ENCODE data around the gene SERPINA12. TPM values are rescaled to one million over a fixed set of nuclear protein-coding genes. Genes with fewer than 3 reads are reported as not detected.

The SERPINA12 gene
- total and polyA plus RNA-seq, 2 of the 13 experiments (the other 11 are each of a cell fraction or from before 2014, with no cell fraction given) = 0.08 TPM; not detected in 1

DNA sequence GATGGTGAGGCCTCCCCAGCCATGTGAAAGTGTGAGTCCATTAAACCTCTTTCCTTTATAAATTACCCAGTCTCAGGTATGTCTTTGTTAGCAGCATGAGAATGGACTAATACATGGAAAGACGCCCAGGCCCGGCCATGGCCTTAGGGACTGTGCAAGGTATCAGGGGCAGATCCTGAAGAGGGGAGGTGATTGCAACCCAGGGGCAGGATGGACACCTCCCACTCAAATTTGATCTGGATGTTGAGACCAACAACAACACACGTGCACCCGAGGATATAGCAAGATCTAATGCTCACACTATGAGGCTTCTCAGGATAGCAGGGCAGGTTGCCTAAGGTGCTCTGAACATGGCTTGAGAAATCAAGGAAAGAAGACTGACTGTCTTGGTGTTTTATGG is 38.5 kb upstream of the SERPINA12 start (continued):
- TF ChIP-seq, protein P1, sequence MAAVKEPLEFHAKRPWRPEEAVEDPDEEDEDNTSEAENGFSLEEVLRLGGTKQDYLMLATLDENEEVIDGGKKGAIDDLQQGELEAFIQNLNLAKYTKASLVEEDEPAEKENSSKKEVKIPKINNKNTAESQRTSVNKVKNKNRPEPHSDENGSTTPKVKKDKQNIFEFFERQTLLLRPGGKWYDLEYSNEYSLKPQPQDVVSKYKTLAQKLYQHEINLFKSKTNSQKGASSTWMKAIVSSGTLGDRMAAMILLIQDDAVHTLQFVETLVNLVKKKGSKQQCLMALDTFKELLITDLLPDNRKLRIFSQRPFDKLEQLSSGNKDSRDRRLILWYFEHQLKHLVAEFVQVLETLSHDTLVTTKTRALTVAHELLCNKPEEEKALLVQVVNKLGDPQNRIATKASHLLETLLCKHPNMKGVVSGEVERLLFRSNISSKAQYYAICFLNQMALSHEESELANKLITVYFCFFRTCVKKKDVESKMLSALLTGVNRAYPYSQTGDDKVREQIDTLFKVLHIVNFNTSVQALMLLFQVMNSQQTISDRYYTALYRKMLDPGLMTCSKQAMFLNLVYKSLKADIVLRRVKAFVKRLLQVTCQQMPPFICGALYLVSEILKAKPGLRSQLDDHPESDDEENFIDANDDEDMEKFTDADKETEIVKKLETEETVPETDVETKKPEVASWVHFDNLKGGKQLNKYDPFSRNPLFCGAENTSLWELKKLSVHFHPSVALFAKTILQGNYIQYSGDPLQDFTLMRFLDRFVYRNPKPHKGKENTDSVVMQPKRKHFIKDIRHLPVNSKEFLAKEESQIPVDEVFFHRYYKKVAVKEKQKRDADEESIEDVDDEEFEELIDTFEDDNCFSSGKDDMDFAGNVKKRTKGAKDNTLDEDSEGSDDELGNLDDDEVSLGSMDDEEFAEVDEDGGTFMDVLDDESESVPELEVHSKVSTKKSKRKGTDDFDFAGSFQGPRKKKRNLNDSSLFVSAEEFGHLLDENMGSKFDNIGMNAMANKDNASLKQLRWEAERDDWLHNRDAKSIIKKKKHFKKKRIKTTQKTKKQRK (IDR thresholded peaks at IDR 0.05; ENCODE audit: low read length) = no peak
- TF ChIP-seq ZNF652 (CRISPR knock-in tag; IDR thresholded peaks at IDR 0.05; ENCODE audit: borderline replicate concordance, low read depth) (no peak), ZNF44 (CRISPR knock-in tag; IDR thresholded peaks at IDR 0.05) (peak; percentile 36), ARID2 (CRISPR knock-in tag; IDR thresholded peaks at IDR 0.05; ENCODE audit: borderline replicate concordance) (no peak)

DNA sequence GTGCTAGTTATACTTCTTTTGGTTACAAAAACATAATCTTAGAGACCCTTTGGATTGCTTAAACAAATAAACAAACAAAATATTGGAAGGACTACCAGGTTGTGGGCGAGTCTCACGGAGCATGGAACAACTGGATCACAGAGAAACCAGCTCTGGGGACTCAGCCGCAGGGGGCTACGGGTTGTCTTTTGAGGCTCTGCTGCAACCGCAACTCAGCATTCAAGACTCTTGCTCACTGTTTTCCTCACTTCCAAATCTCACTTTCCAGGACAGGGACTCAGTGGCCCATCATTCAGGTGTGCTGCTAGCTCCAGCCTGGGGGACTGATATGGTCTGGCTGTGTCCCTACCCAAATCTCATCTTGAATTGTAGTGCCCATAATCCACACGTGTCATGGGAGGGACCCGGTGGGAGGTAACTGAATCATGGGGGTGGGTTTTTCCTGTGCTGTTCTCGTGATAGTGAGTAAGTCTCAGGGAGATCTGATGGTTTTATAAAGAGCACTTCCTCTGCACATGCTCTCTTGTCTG is 37.9 kb upstream of the SERPINA12 start:
- 89% methylated on average over 8 of the region's 8 CpGs for WGBS (ENCODE audit: low lambda C conversion rate)
- Histone ChIP-seq H4K20me1 (ENCODE audit: insufficient read depth, low read length) (no peaks in the 10 kb centered on the region), H3K9ac (ENCODE audit: insufficient read depth, low read depth, low read length) (no peak overlapping the region), H2AFZ (ENCODE audit: low read length) (no peak overlapping the region), H3K4me2 (ENCODE audit: low read depth, low read length) (no peak overlapping the region), H3K27me3 (ENCODE audit: control insufficient read depth in 1 of 2, insufficient read depth in 2 of 2, low read length in 2 of 2) (no peaks in the 10 kb centered on the region), H3K9me3 (ENCODE audit: low read length) (peaks cover 3% of the 10 kb centered on the region), H3K79me2 (ENCODE audit: insufficient read depth, low read length) (no peaks in the 10 kb centered on the region), H3K27ac (ENCODE audit: extremely low read length, insufficient read depth, low read length) (no peak overlapping the region), H3K4me1 (ENCODE audit: insufficient read depth, low read length) (peaks cover 93% of the 10 kb centered on the region), H3K36me3 (replicated peaks in 1 of 2; ENCODE audit: control insufficient read depth in 1 of 2, insufficient read depth in 2 of 2, low read length in 2 of 2) (no peaks in the 10 kb centered on the region), H3K4me3 (replicated peaks in 1 of 3; ENCODE audit: insufficient read depth in 1 of 3, low read depth in 2 of 3, low read length in 3 of 3) (no peak overlapping the region)
- no TSS peak for BruUV-seq (replicated peaks)
- ChIA-PET CTCF (ENCODE audit: low intra/inter-chr PET ratio, low total read pairs) (interaction anchor here (3.1 kb wide), 1 partner anchor 134 kb away, joined by 14 read pairs; no protein-coding TSS in a partner anchor), POLR2A (interaction anchor here (2.5 kb wide), 1 partner anchor 35 kb away, joined by 16 read pairs; the partner anchor contains the start of gene SERPINA5)
- in situ Hi-C loops (cut with HindIII; ENCODE audit: extremely low pct_ligation_motif_present, low pct_unique_long_range_greater_than_20kb) = loop anchor here (5.0 to 10.0 kb wide), 2 partner anchors 120 to 138 kb away; no protein-coding TSS in a partner anchor
- no peak for ATAC-seq
- no peak for DNase-seq (ENCODE audit: low spot score)
- intact Hi-C loops (cut with micrococcal nuclease; ENCODE audit: unreplicated experiment) = no loop called here
- no peak for FAIRE-seq
- TF ChIP-seq, protein P2, sequence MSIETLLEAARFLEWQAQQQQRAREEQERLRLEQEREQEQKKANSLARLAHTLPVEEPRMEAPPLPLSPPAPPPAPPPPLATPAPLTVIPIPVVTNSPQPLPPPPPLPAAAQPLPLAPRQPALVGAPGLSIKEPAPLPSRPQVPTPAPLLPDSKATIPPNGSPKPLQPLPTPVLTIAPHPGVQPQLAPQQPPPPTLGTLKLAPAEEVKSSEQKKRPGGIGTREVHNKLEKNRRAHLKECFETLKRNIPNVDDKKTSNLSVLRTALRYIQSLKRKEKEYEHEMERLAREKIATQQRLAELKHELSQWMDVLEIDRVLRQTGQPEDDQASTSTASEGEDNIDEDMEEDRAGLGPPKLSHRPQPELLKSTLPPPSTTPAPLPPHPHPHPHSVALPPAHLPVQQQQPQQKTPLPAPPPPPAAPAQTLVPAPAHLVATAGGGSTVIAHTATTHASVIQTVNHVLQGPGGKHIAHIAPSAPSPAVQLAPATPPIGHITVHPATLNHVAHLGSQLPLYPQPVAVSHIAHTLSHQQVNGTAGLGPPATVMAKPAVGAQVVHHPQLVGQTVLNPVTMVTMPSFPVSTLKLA (IDR thresholded peaks at IDR 0.05) = no peak
- TF ChIP-seq, protein P3, sequence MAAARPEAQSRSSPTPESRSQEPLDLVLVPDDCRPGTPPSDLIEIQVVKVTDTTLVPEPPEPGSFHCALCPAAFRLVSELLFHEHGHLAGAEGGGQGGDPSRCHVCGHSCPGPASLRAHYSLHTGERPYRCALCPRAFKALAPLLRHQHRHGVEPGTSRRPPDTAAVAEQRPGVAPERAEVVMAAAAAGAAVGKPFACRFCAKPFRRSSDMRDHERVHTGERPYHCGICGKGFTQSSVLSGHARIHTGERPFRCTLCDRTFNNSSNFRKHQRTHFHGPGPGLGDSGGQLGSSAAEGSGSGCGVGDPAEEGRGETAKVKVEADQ (CRISPR knock-in tag; IDR thresholded peaks at IDR 0.05; ENCODE audit: borderline replicate concordance) = no peak
- TF ChIP-seq, protein P4, sequence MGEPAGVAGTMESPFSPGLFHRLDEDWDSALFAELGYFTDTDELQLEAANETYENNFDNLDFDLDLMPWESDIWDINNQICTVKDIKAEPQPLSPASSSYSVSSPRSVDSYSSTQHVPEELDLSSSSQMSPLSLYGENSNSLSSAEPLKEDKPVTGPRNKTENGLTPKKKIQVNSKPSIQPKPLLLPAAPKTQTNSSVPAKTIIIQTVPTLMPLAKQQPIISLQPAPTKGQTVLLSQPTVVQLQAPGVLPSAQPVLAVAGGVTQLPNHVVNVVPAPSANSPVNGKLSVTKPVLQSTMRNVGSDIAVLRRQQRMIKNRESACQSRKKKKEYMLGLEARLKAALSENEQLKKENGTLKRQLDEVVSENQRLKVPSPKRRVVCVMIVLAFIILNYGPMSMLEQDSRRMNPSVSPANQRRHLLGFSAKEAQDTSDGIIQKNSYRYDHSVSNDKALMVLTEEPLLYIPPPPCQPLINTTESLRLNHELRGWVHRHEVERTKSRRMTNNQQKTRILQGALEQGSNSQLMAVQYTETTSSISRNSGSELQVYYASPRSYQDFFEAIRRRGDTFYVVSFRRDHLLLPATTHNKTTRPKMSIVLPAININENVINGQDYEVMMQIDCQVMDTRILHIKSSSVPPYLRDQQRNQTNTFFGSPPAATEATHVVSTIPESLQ (CRISPR knock-in tag; conservative IDR thresholded peaks at IDR 0.05) = no peak
- TF ChIP-seq ZNF160 (CRISPR knock-in tag; IDR thresholded peaks at IDR 0.05) (no peak), PCBP2 (optimal IDR thresholded peaks at IDR 0.05; ENCODE audit: low read depth, low read length, poor library complexity, severe bottlenecking) (no peak), TBX2 (CRISPR knock-in tag; IDR thresholded peaks at IDR 0.05; ENCODE audit: borderline replicate concordance) (no peak), IRX3 (CRISPR knock-in tag; IDR thresholded peaks at IDR 0.05; ENCODE audit: borderline replicate concordance, low read depth) (no peak), NPAS2 (CRISPR knock-in tag; IDR thresholded peaks at IDR 0.05; ENCODE audit: borderline replicate concordance) (no peak)
- TF ChIP-seq, protein P5, sequence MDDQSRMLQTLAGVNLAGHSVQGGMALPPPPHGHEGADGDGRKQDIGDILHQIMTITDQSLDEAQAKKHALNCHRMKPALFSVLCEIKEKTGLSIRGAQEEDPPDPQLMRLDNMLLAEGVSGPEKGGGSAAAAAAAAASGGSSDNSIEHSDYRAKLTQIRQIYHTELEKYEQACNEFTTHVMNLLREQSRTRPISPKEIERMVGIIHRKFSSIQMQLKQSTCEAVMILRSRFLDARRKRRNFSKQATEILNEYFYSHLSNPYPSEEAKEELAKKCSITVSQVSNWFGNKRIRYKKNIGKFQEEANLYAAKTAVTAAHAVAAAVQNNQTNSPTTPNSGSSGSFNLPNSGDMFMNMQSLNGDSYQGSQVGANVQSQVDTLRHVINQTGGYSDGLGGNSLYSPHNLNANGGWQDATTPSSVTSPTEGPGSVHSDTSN (CRISPR knock-in tag; IDR thresholded peaks at IDR 0.05; ENCODE audit: borderline replicate concordance) = no peak

Measured in HepG2 (cell line).